ENCODE results near the gene KRTAP4-16.
"Not testable (repeated sequence)": the region's sequence is repeated elsewhere in the genome, so short reads cannot be mapped to it uniquely, and the experiment has no call there.

GRCh38 chr17:41123991-41124371, 22.0 kb upstream of the KRTAP4-16 start, which contains the start of gene KRTAP4-12:
- TF ChIP-seq CTCF, POLR2AphosphoS5, POLR2A (IDR thresholded peaks at IDR 0.05): not testable (repeated sequence)

Data from stomach (tissue), 4 donors.